Measurements from ENCODE around the gene TDP1.

DNA sequence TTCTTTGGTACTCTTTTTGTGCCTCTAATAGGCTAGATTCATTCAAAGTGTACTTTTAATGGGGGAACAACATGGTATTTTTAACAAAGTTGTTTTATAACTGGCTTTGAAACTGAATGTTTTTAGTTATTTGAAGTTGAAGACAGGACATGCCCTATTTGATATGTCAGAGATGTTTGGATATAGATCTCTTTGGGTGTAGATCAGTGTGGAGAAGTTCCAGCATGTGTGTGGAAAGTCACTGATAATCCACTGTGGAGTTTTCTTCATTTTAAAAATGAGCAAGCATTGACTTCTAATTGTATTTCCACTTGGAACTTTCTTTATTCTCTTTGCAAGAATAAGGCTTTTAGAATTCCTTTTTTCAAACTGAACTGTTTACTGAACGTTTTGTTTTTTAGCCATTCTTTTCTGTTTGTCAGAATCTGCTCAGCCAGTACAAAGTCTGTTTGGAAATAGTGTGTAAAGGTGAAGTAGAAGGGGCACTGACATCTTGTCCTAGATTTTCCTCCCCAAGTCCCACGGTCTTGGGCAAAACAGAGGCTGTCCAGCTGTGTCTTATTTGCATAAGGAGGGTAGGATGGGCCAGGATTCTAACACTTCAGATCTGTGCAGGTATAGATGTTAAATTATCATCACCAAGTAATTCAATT, 35.0 kb downstream of the TDP1 start:
- TF ChIP-seq CTCF (conservative IDR thresholded peaks at IDR 0.05; ENCODE audit: low read depth in 2 of 2) (no peak), EZH2 (IDR thresholded peaks at IDR 0.05; ENCODE audit: low read depth, unreplicated experiment) (no peak), REST (IDR thresholded peaks at IDR 0.05; ENCODE audit: unreplicated experiment) (no peak), ETS1 (IDR thresholded peaks at IDR 0.05) (no peak), JUNB (IDR thresholded peaks at IDR 0.05; ENCODE audit: unreplicated experiment) (no peak), CREB1 (CRISPR knock-in tag; IDR thresholded peaks at IDR 0.05; ENCODE audit: low read depth) (no peak), POLR2AphosphoS5 (IDR thresholded peaks at IDR 0.05; ENCODE audit: low read depth) (no peak), EZH2phosphoT487 (IDR thresholded peaks at IDR 0.05; ENCODE audit: unreplicated experiment) (no peak)
